D721Med (cell line): ENCODE data around the gene CTXND1.

Source experiments
- DNase-seq: peaks from one replicate; pipeline ENCODE4 v3.0.0; 2011; ENCODE audit warnings: low spot score; ENCODE audit not compliant: insufficient read length
- FAIRE-seq: peaks from 2 replicates; lab custom pipeline; 2011; peaks lifted over from hg19 to GRCh38; lab: Jason Lieb, UNC
- TF ChIP-seq, protein P1 (sequence below): IDR thresholded peaks from 2 replicates; pipeline ENCODE4 v1.5.1; 2012; ENCODE audit warnings: mild to moderate bottlenecking, control low read depth; ENCODE audit not compliant: insufficient read depth; ENCODE audit errors: missing control alignments

CTXND1 gene

DNA sequence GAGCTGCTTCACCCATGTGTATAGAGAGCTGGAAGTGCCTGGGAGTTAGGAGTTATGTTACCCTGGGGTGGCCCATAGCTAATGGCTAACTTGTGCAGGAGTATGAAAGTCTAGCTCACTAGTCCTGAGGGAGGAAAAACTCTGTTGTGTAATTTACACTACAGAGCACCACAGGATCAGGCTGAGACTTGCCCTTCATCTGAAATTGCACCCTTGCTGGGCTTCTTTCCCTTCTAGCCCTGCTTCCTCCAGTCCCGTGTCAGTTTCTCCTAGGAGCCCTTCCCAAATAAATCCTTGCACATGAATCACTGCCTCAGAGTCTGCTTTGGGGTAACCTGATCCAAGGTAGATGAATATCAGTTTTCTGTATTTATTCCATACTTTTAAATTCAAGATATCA is 40.0 kb downstream of the CTXND1 start:
- FAIRE-seq, result no peak
- no peak for DNase-seq
- TF ChIP-seq, protein P1, sequence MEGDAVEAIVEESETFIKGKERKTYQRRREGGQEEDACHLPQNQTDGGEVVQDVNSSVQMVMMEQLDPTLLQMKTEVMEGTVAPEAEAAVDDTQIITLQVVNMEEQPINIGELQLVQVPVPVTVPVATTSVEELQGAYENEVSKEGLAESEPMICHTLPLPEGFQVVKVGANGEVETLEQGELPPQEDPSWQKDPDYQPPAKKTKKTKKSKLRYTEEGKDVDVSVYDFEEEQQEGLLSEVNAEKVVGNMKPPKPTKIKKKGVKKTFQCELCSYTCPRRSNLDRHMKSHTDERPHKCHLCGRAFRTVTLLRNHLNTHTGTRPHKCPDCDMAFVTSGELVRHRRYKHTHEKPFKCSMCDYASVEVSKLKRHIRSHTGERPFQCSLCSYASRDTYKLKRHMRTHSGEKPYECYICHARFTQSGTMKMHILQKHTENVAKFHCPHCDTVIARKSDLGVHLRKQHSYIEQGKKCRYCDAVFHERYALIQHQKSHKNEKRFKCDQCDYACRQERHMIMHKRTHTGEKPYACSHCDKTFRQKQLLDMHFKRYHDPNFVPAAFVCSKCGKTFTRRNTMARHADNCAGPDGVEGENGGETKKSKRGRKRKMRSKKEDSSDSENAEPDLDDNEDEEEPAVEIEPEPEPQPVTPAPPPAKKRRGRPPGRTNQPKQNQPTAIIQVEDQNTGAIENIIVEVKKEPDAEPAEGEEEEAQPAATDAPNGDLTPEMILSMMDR, result no peak

DNA sequence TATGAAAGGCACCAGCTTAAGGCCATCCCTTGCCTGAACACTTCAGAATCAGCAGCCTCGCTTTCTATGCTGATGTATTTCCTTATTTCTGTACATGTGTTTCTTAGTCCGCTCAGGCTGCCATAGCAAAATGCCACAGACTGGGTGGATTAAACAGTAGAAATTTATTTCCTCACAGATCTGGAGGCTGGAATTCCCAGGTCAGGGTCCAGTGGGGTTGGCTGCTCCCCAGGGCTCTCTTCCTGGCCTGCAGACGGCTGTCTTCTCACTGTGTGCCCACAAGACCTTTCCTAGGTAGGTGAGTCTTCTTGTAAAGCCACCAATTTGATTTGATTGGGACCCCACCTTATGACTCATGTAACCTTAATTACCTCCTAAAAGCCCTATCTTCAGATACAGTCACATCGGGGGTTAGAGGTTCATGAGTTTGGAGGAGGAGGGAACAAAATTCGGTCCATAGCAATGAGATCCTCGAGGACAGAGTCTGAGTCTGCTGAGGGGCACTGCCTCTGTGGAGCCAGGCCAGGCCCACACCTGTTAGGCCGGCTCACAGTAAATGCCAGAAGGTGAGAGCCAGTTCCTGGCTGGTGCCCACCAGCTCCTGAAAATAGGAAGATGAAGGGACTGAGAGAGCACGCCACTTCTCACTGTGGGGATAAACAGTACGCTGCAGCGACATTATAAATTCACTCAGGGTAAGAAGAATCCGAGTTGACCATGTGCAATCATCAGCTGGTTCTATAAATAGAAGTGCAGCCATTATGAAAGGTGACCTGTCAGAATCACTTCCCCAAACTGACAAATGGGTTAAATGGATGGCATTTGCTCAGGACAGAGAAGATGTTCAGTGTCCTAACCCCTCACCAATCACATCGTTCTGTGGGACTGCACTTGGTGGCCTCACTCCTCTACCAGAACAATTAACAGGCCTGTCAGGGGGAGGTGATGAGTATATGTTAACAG is 41.1 kb downstream of the CTXND1 start:
- no peak for FAIRE-seq

DNA sequence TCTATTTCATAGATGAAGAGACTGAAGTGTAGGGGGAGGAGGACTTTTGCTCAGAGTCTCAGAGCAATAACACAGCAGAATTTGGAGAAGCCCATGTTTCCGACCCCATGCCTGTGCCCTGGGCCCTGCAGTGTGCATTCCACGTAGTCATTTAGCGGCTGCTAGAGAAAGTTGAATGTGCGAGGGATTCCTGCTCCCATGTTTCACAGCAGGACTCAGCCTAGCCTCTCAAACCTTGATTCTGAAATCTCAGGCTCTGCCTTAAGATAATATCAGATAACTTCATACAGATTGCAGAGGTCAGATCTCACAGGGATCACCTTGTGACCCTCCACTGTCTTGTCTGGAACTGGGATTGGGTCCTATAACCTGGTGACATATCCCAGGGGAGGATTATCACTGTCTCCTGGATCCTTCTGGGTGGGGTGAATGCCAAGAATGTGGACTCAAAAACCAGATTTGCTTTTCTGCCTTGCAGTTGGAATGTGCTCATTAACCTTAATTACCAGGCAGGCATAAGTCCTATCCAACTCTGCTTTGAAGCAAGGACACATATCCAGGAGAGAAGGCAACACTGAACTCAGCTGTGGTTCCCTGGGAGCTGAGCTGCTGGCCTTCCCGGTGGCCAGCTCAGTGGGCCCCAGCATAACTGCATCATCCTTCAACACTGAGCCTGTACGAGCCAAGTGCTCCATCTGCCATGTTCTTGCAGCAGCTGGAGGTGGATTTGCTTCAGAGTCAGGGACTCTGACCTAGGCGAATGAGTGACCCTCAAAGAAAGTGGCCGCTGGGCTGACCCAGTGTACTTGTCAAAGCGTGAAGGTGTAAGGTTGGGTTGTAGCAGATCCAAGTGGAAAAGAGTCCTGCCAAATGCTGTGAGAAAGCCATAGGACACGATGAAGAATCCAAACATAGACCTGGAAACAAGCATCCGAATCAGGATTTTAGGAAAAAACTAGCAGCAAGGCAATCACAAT is 43.0 kb downstream of the CTXND1 start:
- DNase-seq (no peak), FAIRE-seq (no peak)
- TF ChIP-seq, protein P1, result no peak

More for the DNA sequence above, 41.1 kb downstream of the CTXND1 start:
- no peak for DNase-seq
- TF ChIP-seq, protein P1, result no peak

DNA sequence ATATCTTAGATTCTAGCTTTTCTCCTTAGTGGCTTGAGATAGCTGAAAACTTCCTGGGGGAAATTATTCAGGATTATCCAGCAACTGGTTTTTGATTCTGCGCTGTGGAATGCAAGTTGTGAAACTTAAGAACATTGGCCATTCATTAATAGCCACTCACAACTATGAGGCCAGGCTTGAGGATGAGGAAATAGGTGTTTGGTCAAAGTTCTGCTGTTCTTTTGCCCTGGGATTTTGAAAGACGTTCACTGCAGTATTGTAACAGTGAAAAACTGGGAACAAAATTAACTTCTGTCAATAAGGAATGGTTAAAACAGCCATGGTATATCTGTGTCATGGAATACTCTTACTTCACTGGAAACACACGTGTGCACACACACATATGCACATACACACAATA is 44.1 kb downstream of the CTXND1 start:
- TF ChIP-seq, protein P1, result no peak
- no peak for DNase-seq
- no peak for FAIRE-seq

DNA sequence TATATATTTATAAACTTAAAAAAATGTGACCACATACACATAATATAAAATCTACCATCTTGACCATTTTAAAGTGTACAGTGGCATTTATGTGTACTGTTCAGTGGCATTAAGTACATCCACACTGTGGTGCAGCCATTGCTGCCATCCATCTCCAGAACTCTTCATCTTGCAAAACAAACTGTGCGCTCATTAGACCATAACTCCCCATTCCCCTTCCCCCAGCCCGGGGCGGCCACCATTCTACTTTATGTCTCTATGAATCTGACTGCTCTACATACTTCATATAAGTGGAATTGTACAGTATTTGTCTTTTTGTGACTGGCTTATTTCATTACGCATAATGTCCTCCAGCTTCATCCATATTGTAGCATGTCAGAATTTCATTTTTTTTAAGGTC is 47.8 kb downstream of the CTXND1 start:
- DNase-seq (no peak), FAIRE-seq (no peak)
- TF ChIP-seq, protein P1, result no peak

DNA sequence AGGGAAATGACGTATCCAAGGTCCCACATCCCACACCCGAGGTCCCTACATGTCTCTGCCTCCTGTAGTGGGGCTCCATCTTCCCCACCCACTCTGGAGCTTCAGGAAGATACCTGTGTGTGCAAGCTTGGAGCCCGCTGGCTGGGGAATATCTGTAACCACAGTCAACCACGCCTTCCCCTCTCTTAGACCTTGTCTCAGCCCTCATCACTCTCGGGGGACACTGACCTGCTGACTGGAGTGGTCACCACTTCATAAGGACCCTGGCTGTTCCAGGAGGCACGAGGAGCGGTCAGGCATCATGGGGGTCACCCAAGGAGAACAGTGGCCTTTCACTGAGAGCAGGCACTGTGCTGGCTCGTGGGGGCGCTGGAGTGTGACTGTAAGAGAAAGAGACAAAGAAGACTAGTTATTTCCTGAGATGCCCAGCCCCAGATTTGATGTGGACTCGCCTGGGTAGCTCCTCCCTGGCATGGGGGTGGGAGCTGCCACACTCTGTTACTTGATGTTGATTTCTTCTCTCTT is 48.6 kb downstream of the CTXND1 start:
- no peak for FAIRE-seq
- DNase-seq, result no peak
- TF ChIP-seq, protein P1, result no peak
